IPS-NIHi11 (cell line): ENCODE data around the gene ADCK1.
"Not testable (repeated sequence)": the region's sequence is repeated elsewhere in the genome, so short reads cannot be mapped to it uniquely, and the experiment has no call there.

Experiments
- DNase-seq: peaks from one replicate; pipeline ENCODE4 v3.0.0; 2012; ENCODE audit warnings: mixed read lengths, low spot score

The ADCK1 gene

DNA sequence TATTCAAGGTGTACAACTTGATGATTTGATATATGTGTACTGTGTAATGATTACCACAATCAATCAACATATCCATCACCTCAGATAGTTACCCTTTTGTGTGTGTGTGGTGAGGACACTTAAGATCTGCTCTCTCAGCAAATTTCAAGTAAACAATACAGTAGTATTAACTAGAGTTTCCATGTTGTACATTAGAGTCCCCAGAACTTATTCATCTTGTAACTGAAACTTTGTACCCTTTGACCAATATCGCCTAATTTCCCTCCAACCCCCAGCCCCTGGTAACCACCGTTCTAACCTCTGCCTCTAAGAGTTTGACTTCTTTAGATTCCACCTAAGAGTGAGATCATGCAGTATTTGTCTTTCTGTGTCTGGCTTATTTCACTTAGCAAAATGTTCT is 12.1 kb downstream of the ADCK1 start:
- no peak for DNase-seq

DNA sequence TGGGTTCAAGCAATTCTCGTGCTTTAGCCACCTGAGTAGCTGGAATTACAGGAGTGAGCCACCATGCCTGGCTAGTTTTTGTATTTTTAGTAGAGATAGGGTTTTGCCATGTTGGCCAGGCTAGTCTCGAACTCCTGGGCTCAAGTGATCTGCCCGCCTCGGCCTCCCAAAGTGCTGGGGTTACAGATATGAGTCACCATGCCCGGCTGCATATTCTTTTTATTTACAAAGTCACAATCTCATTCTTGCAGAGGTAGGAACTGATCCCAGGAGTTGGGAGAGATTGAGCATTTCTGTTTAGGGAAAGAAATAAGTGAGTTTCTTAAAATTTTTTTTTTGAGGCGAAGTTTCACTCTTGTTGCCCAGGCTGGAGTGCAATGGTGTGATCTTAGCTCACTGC is 12.8 kb downstream of the ADCK1 start:
- DNase-seq = not testable (repeated sequence)

DNA sequence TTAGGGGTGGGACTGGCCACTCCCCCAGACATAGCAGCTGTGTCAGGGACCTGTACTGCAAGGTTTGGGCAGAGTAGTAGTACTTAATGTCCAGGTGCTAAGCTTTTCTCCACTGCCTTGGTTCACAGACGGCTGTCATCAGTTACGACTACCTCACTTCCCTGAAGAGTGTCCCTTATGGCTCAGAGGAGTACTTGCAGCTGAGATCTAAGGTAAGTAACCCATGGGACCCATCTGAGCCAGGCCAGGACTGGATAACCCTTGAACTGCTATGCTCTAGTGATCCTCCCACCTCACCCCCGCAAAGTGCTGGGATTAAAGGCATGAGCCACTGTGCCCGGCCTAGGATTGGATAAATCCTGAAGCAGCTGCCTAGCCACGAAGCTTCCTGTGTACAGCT is 22.4 kb downstream of the ADCK1 start:
- DNase-seq = no peak

DNA sequence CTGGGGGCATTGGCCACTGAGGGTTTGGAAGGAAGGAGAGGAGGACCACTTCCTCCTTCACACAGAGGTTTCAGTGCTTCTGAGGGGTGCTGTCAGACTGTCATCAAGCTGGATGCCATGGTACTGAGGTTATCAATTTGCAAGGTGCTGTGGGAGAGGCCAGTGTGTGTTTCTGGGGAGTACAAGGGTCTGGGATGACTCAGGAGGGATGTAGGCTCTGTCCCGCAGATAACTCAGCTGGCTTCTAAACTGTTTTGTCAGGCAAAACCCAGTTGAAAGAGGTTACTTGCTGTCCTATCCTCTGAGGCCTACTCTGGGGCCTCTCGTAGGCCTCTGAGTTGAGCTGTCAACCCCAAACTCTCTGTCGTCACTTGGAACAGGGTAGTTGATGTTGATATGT is 22.8 kb downstream of the ADCK1 start:
- no peak for DNase-seq

DNA sequence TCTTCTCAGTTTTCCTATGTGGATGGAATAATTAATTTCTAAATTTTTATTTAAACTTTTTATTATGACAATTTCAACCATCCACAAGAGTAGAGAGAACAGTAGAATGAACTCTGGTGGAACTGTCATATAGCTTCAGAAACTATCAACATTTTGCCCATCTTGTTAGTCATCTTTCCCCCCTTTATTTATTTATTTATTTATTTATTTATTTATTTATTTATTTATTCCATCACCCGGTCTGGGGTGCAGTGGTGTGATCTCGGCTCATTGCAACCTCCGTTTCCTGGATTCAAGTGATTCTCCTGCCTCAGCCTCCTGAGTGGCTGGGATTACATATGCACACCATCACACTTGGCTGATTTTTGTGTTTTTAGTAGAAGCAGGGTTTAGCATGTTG is 23.5 kb downstream of the ADCK1 start:
- DNase-seq = no peak

DNA sequence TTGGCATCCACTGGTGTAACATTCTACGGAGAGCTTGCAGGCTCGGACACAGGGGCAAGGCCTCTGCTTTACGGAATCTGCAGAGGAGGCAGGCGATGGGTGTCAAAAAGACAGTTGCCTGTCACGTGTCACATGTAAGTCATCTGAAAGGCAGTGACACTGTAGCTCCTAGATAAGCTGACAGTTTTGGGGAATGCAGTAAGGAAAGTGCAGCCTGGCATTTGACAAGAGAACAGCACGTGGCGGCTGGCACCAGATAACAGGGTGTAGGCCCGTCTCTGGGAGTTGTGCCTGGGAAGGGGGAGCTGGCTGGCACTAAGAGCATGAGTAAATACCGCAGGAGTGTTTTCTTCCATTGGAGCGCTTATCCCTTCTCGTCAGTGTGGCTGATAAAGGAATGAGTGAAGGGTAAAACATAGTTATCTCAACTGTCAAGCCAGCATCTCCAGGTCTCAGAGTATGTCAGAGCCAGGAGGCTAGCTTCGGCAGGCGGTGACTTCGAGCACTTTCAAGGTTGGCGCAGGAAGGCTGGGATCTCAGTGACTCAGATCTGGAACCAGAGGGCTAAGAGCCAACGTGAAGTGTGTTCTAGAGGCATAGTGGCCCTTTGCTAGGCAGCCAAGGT is 26.1 kb downstream of the ADCK1 start:
- DNase-seq = no peak

DNA sequence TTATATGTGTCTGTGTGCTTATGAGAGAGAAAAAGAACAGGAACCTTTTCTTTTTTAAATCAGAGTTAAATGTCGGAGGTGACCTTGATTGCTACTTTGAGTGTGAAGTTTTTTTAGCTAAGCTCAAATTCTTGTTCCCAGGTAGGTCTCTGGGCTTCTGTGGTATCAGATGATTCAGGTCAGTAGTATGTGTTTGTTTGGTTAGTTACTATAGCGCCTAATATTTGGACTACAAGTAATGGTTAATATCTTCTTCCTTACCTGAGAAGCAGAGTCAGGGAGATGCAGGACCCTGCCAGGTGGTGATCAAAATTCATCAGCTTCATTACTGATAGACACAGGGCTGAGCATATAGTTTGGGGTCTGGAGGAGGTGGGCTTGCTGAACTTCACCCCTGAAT is 30.8 kb downstream of the ADCK1 start:
- no peak for DNase-seq

DNA sequence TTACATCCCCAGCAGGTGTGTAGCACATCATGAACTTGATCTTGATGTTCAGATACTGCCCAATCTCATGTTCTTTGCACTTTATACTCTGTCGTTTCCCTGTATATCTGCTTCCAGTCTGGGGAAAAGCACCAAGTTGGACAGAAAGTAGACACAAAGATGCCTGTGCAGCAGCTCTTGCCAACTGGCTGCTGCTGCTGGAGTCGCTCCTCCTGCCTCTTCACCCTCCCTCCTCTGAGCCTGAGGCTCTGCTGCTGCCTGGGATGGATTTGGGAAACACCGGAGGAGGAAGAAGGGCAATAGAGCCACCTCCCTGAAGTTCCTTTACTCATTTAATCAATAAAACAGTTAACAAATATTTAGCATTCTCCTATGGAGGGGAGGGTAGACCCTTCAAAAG is 32.4 kb downstream of the ADCK1 start:
- no peak for DNase-seq

DNA sequence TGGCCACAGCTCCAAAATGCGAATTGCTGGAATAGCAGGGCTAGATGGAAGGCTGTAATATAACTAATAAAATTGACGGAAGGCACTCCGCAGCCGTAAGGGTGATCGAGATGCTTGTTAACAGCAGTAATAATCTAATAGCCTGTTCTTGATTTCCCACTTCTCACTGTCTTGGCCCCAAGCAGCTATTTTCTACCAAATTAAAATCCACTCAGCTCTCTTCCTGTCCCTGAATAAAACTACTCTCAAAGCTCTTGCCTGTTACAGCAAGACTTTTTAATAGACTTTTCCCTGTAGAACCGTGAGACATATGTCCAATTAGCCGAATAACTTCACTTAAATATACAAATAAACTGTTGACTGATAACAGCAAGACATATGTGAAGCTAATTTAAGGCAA is 38.0 kb downstream of the ADCK1 start:
- DNase-seq = no peak

DNA sequence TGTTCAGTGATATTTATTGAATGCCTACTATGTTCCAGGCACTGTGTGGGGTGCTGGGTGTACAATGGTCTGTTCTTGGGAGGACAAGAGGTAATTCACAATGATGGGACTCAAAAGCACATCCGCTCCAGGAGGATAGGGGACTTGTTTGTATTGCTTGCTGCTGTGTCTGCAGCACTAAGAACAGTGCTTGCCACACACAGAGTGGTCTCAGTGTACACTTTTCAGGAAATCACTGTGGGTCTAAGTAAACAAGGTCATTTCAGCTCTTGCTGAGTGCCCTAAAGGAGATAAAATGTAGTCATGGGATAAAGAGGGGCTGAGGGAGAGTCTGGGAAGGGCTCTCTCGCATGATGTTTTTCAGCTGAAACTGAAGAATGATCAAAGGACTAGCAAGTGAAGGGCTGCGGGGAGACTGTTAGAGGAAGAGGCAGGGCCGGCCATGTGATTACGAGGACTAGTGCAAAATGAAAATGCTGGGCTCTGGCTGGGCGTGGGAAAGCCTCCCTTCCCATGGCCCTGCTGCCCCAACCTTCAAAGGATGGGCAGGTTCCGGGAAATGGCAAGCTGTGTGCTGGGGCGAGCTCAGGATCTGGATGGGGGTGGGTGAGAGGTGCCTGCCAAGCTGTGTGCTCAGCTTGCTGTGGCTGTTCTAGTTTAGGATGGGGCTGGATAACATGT is 39.1 kb downstream of the ADCK1 start:
- no peak for DNase-seq

DNA sequence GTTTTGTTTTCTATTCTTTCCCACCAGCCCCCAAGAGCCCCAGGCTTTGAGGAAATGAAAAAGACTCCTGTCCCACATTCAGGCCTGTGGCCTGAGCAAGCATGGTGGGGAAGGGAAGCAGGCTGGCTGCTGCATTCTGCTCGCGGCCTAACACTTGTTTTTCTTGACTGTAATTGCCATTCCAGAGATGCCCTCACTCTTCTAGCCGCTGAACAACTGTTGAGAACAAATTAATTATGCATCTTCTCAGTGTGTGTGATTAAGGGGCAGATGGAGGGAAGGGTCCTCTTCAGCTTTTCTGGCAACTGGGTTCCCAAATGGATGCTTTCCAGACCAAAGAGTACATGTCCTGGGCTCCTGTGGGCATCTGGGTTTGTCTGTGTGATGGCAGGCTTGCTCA is 43.3 kb downstream of the ADCK1 start:
- no peak for DNase-seq

DNA sequence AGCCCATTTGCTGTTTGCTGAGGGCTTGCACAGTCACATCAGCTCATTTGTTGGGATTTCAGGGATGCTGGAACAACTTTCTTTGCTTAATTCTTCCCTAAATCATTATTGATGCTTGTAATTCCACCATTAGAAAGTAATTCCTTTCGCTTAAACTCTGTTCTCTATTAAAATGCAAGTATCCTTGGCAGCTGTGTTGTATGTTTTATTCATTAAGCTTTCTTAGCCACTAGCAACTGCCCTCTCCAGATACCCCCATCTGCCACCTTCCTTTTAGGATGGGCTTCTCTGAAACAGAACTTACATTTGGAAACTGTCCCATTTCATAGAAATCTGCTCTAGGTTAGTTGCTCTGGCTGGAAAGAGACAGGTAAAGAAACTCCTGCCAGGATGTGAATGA is 43.7 kb downstream of the ADCK1 start:
- no peak for DNase-seq

DNA sequence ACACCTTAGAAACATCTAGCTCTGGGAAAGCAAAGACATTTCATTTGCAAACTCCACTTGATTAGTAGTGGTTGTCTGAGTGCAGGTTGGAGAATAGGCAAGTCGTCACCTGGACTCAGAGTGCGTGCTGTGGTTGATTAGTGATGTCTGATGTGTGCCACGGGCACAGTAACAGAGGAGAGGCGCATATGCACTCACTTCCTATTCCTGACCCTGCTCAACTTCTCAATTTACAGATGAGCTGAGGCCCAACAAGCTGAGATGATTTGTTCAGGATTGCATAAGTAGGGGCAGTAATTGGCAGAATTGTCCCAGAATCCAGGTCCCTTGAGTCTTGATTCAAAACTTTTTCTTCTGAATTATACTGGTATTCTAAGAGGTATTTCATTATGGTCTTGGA is 44.9 kb downstream of the ADCK1 start:
- no peak for DNase-seq

DNA sequence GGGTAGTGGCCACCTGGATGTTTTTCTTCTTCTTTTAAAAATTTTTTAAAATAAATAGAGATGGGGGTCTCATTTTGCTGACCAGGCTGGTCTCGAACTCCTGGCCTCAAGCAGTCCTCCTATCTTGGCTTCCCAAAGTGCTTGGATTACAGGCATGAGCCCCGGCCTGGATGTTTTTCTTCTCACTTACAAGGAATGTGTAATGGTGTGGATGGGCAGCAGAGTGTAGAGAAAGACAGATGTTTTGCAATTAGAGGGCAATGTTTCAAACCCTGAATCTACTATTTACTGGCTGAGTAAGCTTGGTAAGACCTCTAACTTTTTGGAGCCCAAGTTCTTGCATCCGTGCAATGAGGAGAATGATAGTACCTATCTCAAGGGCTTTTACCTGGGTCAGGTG is 48.1 kb downstream of the ADCK1 start:
- no peak for DNase-seq

DNA sequence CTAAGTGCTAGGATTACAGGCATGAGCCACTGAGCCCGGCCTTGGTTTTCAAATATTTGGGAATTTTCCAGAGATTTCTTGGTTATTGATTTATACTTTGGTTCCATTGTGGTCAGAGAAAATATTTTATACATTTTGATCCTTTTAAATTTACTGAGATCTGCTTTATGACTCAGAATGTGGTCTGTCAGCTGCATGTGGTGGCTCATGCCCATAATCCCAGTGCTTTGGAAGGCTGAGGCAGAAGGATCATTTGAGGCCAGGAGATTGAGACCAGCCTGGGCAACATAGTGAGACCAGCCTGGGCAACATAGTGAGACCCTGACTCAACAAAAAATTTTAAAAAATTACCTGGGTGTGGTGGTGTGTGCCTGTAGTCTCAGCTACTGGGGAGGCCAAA is 49.8 kb downstream of the ADCK1 start:
- DNase-seq = no peak

DNA sequence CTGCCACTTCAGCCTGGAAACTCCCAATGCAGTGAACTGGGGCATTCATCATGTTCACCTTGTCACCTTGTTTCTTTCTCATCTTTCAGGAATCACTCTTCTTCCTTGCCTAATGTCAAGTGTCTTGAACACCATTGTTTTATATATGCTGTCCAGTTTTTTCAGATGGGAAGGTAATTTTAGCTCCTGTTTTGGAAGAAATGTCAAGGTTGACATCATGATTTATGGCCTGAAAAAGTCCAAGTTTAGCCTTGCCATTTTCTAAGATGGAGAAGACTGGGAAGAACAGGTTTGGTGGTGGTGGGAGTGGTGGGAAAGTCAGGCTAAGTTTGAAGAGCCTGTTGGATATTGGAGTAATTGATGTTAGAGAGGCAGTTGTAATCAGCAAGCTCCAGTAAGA is 54.0 kb downstream of the ADCK1 start:
- no peak for DNase-seq

DNA sequence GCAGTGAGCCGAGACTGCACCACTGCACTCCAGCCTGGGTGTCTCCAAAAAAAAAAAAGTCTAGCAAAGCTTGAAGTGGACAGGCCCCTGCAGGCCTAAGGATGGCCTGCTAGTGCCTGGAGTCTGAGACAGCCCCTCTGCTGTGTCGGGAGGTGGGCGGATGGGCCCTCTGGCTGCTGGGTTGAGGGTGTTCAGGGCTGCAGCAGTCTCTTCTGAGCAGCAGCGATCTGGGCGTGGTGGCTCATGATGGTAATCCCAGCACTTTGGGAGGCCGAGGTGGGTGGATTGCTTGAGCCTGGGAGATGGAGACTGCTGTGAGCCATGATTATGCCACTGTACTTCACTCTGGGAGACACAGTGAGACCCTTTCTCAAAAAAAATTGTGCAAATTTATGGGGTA is 57.0 kb downstream of the ADCK1 start:
- DNase-seq = no peak

DNA sequence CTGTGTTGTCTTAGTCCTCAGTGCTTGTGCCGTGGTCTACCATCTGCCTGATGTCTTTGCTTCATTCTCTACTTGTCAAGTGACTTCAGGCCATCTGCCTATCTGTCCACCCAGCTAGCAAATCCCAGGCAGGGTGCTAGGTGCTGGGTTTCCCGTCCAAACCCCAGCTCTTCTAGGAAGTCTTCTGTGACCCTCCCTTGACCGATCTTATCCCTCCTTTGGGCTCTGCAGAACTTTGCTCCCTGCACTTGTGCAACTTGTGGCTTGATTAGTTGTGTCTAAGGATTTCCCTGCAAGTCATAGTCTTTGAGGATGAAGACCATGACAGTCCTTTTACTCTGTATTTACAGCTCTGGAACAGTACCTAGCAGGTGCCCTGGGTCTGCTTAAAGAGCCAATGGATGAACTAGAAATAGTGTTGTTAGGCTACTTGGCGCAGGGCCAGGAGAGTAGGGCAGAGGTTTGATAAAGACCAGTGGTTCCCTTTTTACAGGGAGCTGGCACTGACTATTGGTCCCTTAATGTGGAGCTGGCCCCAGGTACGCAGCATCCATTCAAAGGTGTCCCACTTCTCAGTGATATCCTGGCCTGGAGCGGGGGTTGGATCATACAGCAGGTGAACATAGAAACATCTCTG is 60.1 kb downstream of the ADCK1 start:
- DNase-seq = no peak

DNA sequence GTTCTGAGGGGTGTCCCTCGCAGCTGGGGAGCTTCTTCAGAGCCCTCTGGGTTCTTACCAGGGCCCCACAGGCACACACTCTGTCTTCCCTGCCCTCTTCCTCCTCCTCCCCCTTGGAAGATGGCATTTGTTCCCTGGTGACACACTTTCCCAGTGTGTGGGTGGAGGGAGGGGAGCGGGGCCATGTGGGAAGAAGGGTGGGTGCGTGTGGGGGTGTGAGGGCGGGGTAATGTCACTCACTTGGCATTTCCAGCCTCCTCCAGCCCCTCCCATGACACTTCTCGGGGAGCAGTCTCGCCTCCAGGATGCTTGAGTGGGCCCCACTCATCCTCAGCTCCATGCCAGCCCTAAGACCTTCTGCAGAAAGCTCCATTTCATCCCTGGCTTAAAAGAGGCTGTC is 61.3 kb downstream of the ADCK1 start:
- DNase-seq = no peak

DNA sequence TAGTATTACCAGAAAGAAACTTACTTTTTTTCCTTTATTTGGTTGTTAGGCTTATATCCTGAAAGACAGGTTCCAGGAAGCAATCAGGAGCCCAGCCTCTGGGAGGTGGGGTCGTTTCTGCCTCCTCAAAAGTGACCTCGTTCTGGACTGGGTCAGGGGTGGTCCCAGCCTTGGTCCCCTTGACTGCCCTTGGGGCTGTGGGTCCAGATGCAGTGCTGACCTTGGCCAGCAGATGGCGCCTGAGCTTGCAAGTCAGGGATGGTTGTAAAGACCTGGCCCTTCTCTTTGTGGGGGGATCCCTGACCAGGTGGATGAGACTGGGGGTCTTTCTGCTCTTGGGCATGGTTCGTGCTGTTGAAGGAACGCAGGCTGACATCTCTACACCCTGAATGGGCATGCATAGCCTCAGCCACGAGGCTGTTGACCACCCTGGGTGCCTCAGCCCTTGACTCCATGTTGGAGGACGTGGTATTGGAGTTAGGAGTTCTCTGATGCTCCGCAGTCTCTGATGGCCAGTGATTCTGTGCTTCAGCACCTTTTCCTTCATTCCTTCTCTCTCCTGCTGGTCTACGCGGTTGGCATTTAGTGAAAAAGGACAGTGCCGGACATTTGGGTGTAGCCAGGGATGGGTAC is 62.4 kb downstream of the ADCK1 start:
- DNase-seq = peak; percentile 94

DNA sequence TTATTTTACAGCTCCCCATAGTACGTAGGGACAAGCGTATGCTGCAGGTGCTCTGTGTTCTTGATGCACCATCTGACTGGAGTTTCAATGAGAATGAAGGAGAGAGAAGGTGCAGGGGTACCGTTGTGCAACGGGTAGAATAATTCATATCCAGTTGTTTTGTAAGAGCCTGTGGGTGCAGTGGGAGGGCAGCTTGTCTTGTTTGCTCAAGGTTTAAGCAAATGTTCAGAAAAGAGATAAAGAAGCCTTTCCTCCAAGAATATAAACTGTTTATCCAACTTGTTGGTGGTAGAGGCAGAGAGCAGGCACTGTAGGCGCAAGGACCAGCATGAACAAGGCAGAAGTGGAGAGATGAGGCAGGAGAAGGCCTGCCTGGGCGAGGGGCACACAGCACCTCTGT is 64.2 kb downstream of the ADCK1 start:
- no peak for DNase-seq

DNA sequence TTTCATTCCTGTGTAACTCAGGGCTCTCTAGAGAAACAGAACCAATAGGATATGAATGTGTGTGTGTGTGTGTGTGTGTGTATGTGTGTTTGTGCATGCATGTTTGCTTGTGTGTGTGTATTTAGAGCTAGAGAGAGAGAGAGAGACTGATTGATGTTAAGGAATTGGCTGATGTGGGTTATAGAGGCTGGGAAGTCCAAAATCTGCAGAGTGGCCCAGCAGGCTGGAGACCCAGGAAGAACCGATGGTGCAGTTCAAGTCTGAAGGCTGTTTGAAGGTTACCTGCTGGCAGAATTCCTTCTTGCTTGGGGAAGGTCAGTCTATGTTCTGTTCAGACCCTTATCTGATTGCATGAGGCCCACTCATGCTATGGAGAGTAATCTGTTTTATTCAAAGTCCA is 64.7 kb downstream of the ADCK1 start:
- no peak for DNase-seq

DNA sequence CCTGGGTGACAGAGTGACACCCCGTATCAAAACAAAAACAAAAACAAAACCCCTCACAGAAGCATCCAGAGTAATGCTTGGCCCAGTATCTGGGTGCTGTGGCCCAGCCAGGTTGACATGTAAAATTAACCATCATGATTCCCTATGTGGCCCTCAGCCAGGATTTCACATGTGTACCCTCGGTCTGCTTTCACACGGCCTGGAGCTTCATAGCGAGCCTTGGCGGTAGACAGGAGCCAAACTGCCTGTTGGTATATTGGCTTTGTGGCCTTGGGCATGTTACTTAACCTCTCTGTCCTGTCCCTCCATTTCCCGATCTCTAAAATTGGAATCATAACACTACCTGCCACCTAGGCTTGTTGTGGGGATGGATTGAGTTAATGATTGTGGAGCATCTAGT is 65.5 kb downstream of the ADCK1 start:
- no peak for DNase-seq
